ENCODE results near the gene VAV3.
A peak's percentile ranks its signal among the peaks of the same experiment; 100 is the strongest.
"Not testable (repeated sequence)": the region's sequence is repeated elsewhere in the genome, so short reads cannot be mapped to it uniquely, and the experiment has no call there.

The VAV3 gene

DNA sequence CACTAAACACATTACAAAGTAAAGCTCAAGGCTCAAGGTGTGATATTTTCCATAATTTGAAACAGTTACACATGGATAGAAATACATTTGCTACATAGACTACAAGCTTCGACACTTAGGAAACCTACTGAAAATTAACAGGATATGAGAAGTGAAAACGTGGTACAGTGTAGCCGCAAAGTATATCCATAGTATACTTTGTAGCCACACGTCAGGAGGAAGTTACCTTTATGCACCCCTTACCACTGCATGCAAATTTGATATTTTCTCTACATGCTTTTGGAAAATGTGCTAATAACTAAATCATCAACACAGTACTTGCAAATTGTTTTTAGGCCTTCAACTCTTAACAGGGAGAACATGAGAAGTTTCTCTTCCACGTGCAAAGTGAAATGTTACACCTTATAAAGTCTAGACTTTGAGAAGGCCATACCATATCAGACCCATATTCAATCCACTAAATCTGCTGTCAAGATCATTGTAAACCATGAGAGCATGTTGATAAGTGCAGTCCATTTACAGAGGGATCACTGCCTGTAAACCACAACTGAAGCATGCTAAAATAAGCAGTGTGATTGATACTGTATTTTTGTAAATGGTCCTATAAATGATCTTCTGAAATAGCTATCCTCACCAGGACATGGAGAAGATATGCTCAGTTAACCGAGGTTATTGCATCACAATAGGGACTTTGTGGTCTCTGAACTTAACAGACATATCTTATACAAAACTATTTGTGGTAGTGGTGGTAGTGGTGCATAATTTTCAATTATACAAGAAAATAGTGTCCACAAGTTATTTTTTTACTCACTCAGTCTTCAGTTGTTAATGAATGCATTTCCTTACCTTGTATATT is 64.7 kb downstream of the VAV3 start:
- Mint-ChIP-seq H3K27me3 (no peaks in the 10 kb centered on the region), H3K27ac (no peak overlapping the region), H3K4me3 (no peak overlapping the region), H3K4me1 (ENCODE audit: low read depth) (peaks cover 39% of the 10 kb centered on the region), H3K36me3 (ENCODE audit: low read depth) (no peaks in the 10 kb centered on the region), H3K9me3 (no peaks in the 10 kb centered on the region)
- intact Hi-C loops (cut with micrococcal nuclease) = no loop called here

DNA sequence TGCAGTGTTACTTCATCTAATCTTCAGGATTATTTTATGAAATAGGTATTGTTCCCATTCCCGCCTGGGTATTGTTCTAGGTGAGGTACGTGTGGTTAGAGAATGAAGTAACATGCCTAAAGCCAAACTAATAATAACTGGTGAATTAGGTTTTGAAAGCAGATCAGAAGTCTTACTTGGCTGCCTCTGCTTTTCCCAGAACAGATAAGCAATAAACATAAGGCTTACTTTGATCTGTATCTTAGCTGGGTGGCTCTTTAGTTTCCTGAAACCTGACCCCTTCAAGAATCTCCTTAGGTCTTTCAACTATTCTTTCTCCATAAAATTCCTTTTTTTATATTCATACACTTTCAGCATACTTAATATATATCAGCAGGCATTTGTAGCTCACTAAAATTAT is 65.3 kb downstream of the VAV3 start:
- H3K27ac Mint-ChIP-seq = no peak overlapping the region
- intact Hi-C loops (cut with micrococcal nuclease) = no loop called here
- no peaks in the 10 kb centered on the region for H3K27me3 Mint-ChIP-seq
- H3K9me3 Mint-ChIP-seq = no peaks in the 10 kb centered on the region
- H3K4me3 Mint-ChIP-seq = no peak overlapping the region
- no peaks in the 10 kb centered on the region for H3K36me3 Mint-ChIP-seq (ENCODE audit: low read depth)
- H3K4me1 Mint-ChIP-seq (ENCODE audit: low read depth) = peaks cover 44% of the 10 kb centered on the region

DNA sequence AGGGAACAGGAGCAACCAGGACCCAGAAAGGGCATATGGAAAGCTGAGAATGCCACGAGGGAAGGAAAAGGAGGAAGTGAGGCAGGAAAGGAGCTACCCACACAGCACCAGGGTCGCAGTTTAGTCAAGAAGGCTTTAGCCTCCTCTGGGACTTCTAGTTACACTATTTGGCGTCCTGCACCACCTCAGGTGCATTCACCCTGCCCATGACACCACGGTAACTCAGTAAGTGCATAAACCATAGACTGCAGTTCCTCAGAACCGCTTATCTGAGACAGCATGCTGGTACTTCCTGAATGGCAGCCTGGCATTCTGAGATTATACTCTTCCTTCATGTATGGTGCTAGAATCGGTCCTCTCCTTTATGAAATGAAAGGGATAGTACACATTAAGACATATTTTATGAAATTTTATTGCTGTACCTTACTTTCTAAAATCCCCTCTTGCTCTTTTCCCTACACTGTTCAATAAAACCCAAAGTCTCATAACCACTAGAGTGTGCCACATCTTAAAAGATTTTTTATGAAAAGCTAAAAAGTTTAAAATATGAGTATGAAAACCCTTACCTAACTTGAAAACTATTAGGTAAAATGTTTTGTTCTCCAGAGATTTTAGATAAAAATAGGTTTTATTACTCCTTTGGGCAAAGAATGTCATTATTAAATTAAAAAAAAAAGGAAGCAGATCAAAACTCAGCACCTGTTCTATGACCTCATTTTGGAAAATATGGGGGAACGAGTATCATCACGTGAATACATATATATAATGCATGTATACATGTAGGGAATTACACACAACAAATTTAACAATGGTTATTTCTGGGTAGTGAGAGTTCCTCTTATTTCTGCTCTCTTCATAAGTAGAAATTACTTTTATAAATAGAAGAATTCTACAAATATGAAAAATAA is 67.3 kb downstream of the VAV3 start:
- intact Hi-C loops (cut with micrococcal nuclease) = no loop called here
- Mint-ChIP-seq H3K36me3 (ENCODE audit: low read depth) (peaks cover 6% of the 10 kb centered on the region), H3K4me3 (peak overlapping the region; percentile 7), H3K9me3 (peaks cover 9% of the 10 kb centered on the region), H3K27me3 (no peaks in the 10 kb centered on the region), H3K27ac (peak overlapping the region; percentile 52), H3K4me1 (ENCODE audit: low read depth) (peaks cover 34% of the 10 kb centered on the region)

DNA sequence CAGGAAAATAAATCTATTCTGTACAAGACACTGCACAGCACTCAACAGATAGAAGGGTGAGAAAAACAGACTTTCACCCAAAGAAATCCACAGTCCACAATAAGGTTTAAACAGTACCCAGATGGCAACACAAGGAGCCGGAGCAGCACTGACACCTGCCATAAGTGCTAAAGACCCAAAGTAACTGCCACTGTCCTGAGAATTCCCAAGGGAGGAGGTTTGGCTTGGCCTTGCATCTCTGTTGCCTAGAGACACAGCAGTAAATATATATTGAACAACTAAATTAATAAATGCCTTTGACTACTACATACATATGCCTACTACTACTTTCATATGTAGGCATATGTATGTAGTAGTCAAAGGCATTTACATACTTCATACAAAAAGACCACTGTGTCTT is 68.0 kb downstream of the VAV3 start:
- Mint-ChIP-seq H3K4me1 (ENCODE audit: low read depth) (peaks cover 34% of the 10 kb centered on the region), H3K27ac (peak overlapping the region; percentile 52), H3K27me3 (no peaks in the 10 kb centered on the region), H3K36me3 (ENCODE audit: low read depth) (peaks cover 6% of the 10 kb centered on the region), H3K9me3 (peaks cover 9% of the 10 kb centered on the region), H3K4me3 (no peak overlapping the region)
- intact Hi-C loops (cut with micrococcal nuclease) = no loop called here

DNA sequence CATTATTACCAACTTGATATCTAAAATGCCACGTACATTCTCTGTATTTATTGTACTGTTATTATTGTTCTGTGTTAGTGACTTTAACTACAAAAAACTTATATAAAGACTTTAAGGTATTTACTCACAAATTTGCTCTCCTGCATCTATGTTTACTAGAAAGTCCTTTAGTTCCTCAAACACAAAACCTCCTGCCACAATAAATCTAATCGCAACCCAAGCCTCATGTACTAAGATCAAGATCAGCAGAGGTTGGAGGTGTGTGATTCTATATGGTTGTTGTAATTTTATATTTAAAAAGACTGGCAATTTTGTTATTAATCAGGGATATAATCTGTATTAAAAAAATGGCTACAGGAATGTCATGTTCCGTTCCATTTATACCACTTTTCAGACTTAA is 68.6 kb downstream of the VAV3 start:
- H3K4me3 Mint-ChIP-seq = no peak overlapping the region
- intact Hi-C loops (cut with micrococcal nuclease) = no loop called here

DNA sequence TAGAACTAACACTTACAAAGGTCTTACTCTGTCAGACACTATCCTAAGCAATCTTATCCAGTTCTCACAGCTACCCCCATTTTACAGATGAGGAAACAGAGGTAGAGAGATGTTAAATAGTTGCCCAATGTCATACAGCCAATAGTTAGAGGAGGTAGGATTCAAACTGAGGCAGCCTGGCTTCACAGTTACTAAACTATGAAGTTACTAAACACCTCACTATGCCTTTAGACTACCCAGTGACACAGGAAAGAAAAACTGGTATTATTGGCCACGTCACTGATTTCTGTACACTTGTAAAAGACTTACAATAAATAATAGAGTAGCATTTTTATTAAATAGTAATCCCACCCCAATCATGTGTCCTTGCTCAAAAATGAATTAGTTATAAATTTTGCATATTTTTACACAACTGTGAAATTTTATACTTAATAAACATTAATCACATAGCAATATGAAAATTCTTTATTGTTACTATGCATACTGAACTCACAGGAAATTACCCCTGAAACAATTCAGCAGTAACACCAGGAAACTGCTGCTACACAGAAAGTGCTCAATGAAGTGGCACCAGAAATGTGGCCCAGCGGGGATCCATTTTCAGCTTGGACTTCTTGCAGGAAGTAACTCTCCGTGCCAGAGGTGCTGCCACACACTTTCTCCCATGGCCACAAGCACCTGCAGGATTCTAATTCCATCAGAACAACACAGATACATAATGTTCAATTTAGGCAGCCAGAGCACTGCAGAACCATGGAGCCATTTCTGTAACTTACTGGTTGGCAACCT is 69.4 kb downstream of the VAV3 start:
- intact Hi-C loops (cut with micrococcal nuclease) = no loop called here
- H3K4me1 Mint-ChIP-seq (ENCODE audit: low read depth) = peaks cover 32% of the 10 kb centered on the region
- H3K27ac Mint-ChIP-seq = no peak overlapping the region
- peaks cover 6% of the 10 kb centered on the region for H3K36me3 Mint-ChIP-seq (ENCODE audit: low read depth)
- H3K9me3 Mint-ChIP-seq = peaks cover 9% of the 10 kb centered on the region
- no peaks in the 10 kb centered on the region for H3K27me3 Mint-ChIP-seq
- H3K4me3 Mint-ChIP-seq = no peak overlapping the region

More for the DNA sequence above, 68.6 kb downstream of the VAV3 start:
- peaks cover 6% of the 10 kb centered on the region for H3K36me3 Mint-ChIP-seq (ENCODE audit: low read depth)
- H3K27ac Mint-ChIP-seq = no peak overlapping the region
- H3K9me3 Mint-ChIP-seq = peaks cover 9% of the 10 kb centered on the region
- H3K27me3 Mint-ChIP-seq = no peaks in the 10 kb centered on the region
- peaks cover 34% of the 10 kb centered on the region for H3K4me1 Mint-ChIP-seq (ENCODE audit: low read depth)

DNA sequence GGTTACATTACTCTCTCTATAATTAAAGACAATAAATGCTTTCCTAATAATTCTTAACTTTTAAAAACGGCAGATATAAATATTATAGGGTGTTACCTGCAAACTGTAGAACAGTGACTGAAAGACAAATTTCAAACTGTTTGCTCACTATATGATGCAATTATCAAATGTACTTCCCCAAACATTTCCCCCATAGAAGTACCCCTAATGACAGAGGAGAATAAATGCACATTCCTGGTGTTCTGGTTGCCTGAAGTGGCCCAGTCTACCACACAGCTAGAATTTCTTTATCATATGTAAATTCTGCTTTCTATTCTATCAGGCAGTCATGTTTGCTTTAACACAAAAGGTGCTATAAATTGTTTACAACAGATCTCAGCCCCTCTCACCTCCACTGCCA is 70.4 kb downstream of the VAV3 start:
- H3K36me3 Mint-ChIP-seq (ENCODE audit: low read depth) = peaks cover 6% of the 10 kb centered on the region
- H3K4me1 Mint-ChIP-seq (ENCODE audit: low read depth) = peaks cover 27% of the 10 kb centered on the region
- intact Hi-C loops (cut with micrococcal nuclease) = no loop called here
- H3K4me3 Mint-ChIP-seq = no peak overlapping the region
- H3K27me3 Mint-ChIP-seq = no peaks in the 10 kb centered on the region
- H3K9me3 Mint-ChIP-seq = peaks cover 9% of the 10 kb centered on the region
- no peak overlapping the region for H3K27ac Mint-ChIP-seq

DNA sequence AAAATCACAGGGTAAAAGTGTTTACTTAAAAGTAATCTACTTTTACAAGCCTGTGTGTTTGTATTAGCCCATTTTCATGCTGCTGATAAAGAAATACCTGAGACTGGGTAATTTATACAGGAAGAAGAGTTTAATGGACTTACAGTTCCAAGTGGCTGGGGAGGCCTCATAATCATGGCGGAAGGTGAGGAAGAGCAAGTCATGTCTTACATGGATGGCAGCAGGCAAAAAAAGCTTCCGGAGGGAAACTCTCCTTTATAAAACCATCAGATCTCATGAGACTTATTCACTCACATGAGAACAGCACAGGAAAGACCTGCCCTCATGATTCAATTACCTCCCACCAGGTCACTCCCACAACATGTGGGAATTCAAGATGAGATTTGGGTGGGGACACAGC is 71.6 kb downstream of the VAV3 start:
- intact Hi-C loops (cut with micrococcal nuclease); H3K9me3 Mint-ChIP-seq; H3K4me3 Mint-ChIP-seq; H3K27me3 Mint-ChIP-seq; H3K36me3 Mint-ChIP-seq (ENCODE audit: low read depth); H3K27ac Mint-ChIP-seq: not testable (repeated sequence)
- H3K4me1 Mint-ChIP-seq (ENCODE audit: low read depth) = peaks cover 24% of the 10 kb centered on the region

DNA sequence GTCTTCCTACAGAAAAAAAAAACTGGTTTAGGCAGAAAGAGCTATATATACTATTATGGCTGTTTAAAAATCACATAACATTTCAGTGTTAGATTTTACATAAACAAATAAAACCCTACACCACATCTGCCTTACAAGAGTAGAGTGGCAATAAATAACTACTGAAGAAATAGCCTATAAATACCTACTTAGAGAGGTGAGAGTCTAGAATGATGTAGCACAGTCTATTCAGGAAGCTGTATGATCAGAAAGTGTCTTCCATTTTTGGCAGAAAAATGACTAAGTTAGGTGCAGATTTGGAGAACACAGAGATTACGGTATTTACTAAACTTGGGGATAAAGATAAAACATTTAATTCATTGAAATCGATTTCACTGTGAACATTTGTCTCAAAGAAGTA is 75.5 kb downstream of the VAV3 start:
- no peaks in the 10 kb centered on the region for H3K27me3 Mint-ChIP-seq
- peaks cover 9% of the 10 kb centered on the region for H3K9me3 Mint-ChIP-seq
- H3K4me3 Mint-ChIP-seq = no peak overlapping the region
- peaks cover 14% of the 10 kb centered on the region for H3K4me1 Mint-ChIP-seq (ENCODE audit: low read depth)
- intact Hi-C loops (cut with micrococcal nuclease) = no loop called here
- H3K27ac Mint-ChIP-seq = no peak overlapping the region
- H3K36me3 Mint-ChIP-seq (ENCODE audit: low read depth) = peaks cover 6% of the 10 kb centered on the region

DNA sequence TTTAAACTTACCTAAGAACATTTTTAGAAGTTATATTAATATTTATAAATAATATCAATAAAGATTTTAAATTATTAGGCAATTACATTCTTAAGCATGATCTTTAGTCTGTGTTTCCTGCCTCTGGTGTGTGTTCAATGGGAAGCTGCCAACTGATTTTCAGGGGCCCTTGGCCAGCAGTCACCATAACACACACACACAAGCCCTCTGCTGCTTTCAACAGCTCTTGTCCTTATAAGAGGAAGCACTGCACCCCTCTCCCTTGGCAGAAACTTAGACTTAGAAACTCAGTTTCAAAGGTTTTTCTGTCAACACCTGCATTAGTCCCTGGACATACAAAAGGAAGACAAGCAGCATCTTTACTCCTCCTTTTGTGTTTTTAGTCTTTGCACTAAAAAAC is 81.4 kb downstream of the VAV3 start:
- intact Hi-C loops (cut with micrococcal nuclease) = no loop called here
- Mint-ChIP-seq H3K36me3 (ENCODE audit: low read depth) (no peaks in the 10 kb centered on the region), H3K27me3 (no peaks in the 10 kb centered on the region)

DNA sequence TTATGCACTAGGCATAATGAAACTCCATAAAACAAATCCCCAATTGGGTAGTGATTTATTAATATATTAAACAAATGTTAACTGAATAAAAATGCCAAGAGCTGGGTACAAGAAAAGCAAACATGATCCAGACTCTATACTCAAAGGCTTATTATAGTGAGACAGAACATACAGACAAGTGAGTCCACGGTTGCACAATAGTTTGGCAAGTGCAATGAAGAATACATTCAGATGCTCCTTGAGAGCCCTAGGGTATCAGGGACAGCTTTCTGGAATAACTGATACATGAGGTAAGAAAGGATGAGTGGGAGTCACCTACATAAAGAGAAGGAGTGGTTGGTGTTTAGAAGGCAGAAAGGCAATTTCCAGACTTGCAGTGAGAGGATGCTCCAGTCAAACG is 85.1 kb downstream of the VAV3 start:
- intact Hi-C loops (cut with micrococcal nuclease) = loop anchor here (5.0 kb wide), 1 partner anchor 93 kb away; no protein-coding TSS in a partner anchor
- peaks cover 32% of the 10 kb centered on the region for H3K4me1 Mint-ChIP-seq (ENCODE audit: low read depth)
- H3K4me3 Mint-ChIP-seq = no peak overlapping the region
- no peaks in the 10 kb centered on the region for H3K27me3 Mint-ChIP-seq
- no peaks in the 10 kb centered on the region for H3K9me3 Mint-ChIP-seq
- no peak overlapping the region for H3K27ac Mint-ChIP-seq
- no peaks in the 10 kb centered on the region for H3K36me3 Mint-ChIP-seq (ENCODE audit: low read depth)

More for the DNA sequence above, 81.4 kb downstream of the VAV3 start:
- no peak overlapping the region for H3K4me3 Mint-ChIP-seq
- no peak overlapping the region for H3K27ac Mint-ChIP-seq
- no peaks in the 10 kb centered on the region for H3K9me3 Mint-ChIP-seq
- peaks cover 12% of the 10 kb centered on the region for H3K4me1 Mint-ChIP-seq (ENCODE audit: low read depth)

DNA sequence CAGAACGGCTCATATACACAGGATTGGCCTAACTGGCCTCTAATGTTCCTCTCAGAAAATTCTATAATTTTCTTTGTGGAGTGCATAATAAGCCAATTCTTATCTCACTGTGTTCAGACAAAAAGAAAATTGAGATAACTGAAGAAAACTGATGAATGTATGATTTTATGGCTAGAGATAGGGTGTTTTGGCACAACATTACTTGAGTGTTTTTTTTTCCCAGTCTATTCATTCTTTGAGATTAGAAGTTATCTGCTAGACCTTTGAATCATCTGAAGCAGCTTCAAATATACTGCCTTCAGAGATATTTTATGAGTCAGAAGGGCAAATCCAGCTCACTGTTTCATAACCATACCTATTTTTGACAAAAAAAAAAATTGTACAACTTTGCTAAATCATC is 85.6 kb downstream of the VAV3 start:
- no peaks in the 10 kb centered on the region for H3K27me3 Mint-ChIP-seq
- H3K27ac Mint-ChIP-seq = no peak overlapping the region
- peaks cover 32% of the 10 kb centered on the region for H3K4me1 Mint-ChIP-seq (ENCODE audit: low read depth)
- H3K4me3 Mint-ChIP-seq = no peak overlapping the region
- H3K36me3 Mint-ChIP-seq (ENCODE audit: low read depth) = no peaks in the 10 kb centered on the region
- intact Hi-C loops (cut with micrococcal nuclease) = loop anchor here (5.0 kb wide), 1 partner anchor 92 kb away; no protein-coding TSS in a partner anchor
- no peaks in the 10 kb centered on the region for H3K9me3 Mint-ChIP-seq

DNA sequence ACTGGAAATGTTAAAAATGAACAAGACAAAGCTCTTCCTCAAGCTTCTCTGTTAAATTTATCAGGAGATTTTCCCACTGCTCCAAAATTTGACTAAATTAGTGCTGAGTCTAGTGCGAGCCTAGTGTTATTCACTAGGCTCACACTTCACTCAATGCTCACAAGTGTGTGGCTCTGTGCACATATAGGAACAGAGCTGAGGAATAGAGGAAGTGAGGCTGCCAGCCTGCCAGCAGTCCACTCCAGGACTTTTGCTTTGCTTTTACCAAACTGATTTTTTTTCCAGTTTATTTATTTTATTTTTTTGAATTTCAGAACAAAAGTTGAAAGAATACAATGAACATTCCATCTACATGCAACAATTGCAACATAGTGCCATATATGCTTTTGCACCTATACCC is 87.2 kb downstream of the VAV3 start:
- Mint-ChIP-seq H3K4me1 (ENCODE audit: low read depth) (peaks cover 43% of the 10 kb centered on the region), H3K4me3 (no peak overlapping the region), H3K36me3 (ENCODE audit: low read depth) (no peaks in the 10 kb centered on the region), H3K9me3 (no peaks in the 10 kb centered on the region), H3K27ac (peak overlapping the region; percentile 54), H3K27me3 (no peaks in the 10 kb centered on the region)
- intact Hi-C loops (cut with micrococcal nuclease) = loop anchor here (5.0 kb wide), 1 partner anchor 90 kb away; no protein-coding TSS in a partner anchor
